ENCODE measurements around the gene STPG2. TPM values are rescaled to one million over a fixed set of nuclear protein-coding genes. Genes with fewer than 3 reads are reported as not detected.

Gene STPG2
- total RNA-seq, 1 donor from 2014 or later: not detected

GRCh38 chr4:98046665-98047064 is 96.6 kb downstream of the STPG2 start:
- no peaks in the 10 kb centered on the region for H3K27me3 ChIP-seq (ENCODE audit: control insufficient read depth, insufficient read depth, low read length)
- no peaks in the 10 kb centered on the region for H3K36me3 ChIP-seq (ENCODE audit: control insufficient read depth, insufficient read depth, low read length)
- TF ChIP-seq, protein P1, sequence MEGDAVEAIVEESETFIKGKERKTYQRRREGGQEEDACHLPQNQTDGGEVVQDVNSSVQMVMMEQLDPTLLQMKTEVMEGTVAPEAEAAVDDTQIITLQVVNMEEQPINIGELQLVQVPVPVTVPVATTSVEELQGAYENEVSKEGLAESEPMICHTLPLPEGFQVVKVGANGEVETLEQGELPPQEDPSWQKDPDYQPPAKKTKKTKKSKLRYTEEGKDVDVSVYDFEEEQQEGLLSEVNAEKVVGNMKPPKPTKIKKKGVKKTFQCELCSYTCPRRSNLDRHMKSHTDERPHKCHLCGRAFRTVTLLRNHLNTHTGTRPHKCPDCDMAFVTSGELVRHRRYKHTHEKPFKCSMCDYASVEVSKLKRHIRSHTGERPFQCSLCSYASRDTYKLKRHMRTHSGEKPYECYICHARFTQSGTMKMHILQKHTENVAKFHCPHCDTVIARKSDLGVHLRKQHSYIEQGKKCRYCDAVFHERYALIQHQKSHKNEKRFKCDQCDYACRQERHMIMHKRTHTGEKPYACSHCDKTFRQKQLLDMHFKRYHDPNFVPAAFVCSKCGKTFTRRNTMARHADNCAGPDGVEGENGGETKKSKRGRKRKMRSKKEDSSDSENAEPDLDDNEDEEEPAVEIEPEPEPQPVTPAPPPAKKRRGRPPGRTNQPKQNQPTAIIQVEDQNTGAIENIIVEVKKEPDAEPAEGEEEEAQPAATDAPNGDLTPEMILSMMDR (IDR thresholded peaks at IDR 0.05; ENCODE audit: insufficient read depth, low read length, severe bottlenecking): no peak
- peak; percentile 14 for DNase-seq (ENCODE audit: low read depth)
- no peak overlapping the region for H3K4me3 ChIP-seq (ENCODE audit: low read depth, low read length)
- no peak for FAIRE-seq

DNA sequence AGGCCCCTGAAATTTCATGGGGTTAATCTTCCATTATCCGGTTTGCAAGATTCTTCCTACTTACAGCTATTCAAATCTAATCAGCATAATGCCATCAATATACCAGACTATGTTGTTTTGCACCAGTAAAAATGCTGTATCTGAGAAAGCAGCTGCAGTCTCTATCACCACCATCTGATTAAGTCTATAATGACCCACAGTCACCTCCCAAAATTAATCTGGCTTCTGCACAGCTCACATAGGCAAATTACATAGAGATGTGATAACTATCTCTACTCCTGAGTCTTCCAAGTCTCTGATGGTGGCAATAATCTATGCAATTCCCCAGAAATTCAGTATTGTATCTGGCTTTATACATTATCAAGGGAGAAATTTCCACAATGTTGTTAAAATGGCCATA is 113.2 kb downstream of the STPG2 start:
- H3K36me3 ChIP-seq (ENCODE audit: control insufficient read depth, insufficient read depth, low read length): no peaks in the 10 kb centered on the region
- DNase-seq (ENCODE audit: low read depth) (no peak), FAIRE-seq (no peak)
- no peak overlapping the region for H3K4me3 ChIP-seq (ENCODE audit: low read depth, low read length)
- no peaks in the 10 kb centered on the region for H3K27me3 ChIP-seq (ENCODE audit: control insufficient read depth, insufficient read depth, low read length)
- TF ChIP-seq, protein P1 (IDR thresholded peaks at IDR 0.05; ENCODE audit: insufficient read depth, low read length, severe bottlenecking): no peak

GRCh38 chr4:98027827-98028226 is 115.4 kb downstream of the STPG2 start:
- Histone ChIP-seq H3K27me3 (ENCODE audit: control insufficient read depth, insufficient read depth, low read length) (no peaks in the 10 kb centered on the region), H3K36me3 (ENCODE audit: control insufficient read depth, insufficient read depth, low read length) (no peaks in the 10 kb centered on the region), H3K4me3 (ENCODE audit: low read depth, low read length) (no peak overlapping the region)
- FAIRE-seq (peak; percentile 32), DNase-seq (ENCODE audit: low read depth) (peak; percentile 85)
- TF ChIP-seq, protein P1 (IDR thresholded peaks at IDR 0.05; ENCODE audit: insufficient read depth, low read length, severe bottlenecking): peak; percentile 50

GRCh38 chr4:98026362-98026761 is 116.9 kb downstream of the STPG2 start:
- FAIRE-seq (no peak), DNase-seq (ENCODE audit: low read depth) (no peak)
- Histone ChIP-seq H3K27me3 (ENCODE audit: control insufficient read depth, insufficient read depth, low read length) (no peaks in the 10 kb centered on the region), H3K36me3 (ENCODE audit: control insufficient read depth, insufficient read depth, low read length) (no peaks in the 10 kb centered on the region), H3K4me3 (ENCODE audit: low read depth, low read length) (no peak overlapping the region)
- TF ChIP-seq, protein P1 (IDR thresholded peaks at IDR 0.05; ENCODE audit: insufficient read depth, low read length, severe bottlenecking): no peak

GRCh38 chr4:98006814-98007412 is 136.4 kb downstream of the STPG2 start:
- TF ChIP-seq, protein P1 (IDR thresholded peaks at IDR 0.05; ENCODE audit: insufficient read depth, low read length, severe bottlenecking): no peak
- DNase-seq (ENCODE audit: low read depth) (no peak), FAIRE-seq (no peak)
- Histone ChIP-seq H3K27me3 (ENCODE audit: control insufficient read depth, insufficient read depth, low read length) (no peaks in the 10 kb centered on the region), H3K4me3 (ENCODE audit: low read depth, low read length) (no peak overlapping the region), H3K36me3 (ENCODE audit: control insufficient read depth, insufficient read depth, low read length) (no peaks in the 10 kb centered on the region)

- DNase-seq (ENCODE audit: low read depth) (peak; percentile 13), FAIRE-seq (no peak)
- no peaks in the 10 kb centered on the region for H3K36me3 ChIP-seq (ENCODE audit: control insufficient read depth, insufficient read depth, low read length)
- no peak overlapping the region for H3K4me3 ChIP-seq (ENCODE audit: low read depth, low read length)
- no peaks in the 10 kb centered on the region for H3K27me3 ChIP-seq (ENCODE audit: control insufficient read depth, insufficient read depth, low read length)
- TF ChIP-seq, protein P1 (IDR thresholded peaks at IDR 0.05; ENCODE audit: insufficient read depth, low read length, severe bottlenecking): no peak
Measured at GRCh38 chr4:98006060-98006459, 137.2 kb downstream of the STPG2 start.
